H7 (cell line): ENCODE measurements around the gene TARDBP. TPM values are rescaled to one million over a fixed set of nuclear protein-coding genes. Genes with fewer than 3 reads are reported as not detected.
"Not testable (repeated sequence)": the region's sequence is repeated elsewhere in the genome, so short reads cannot be mapped to it uniquely, and the experiment has no call there.

Experiments
- DNase-seq: peaks from one replicate; pipeline ENCODE4 v3.0.0; 2012
- H3K27me3 ChIP-seq: 2 replicates; pipeline ENCODE4 v1.6.0; 2011; ENCODE audit warnings: mild to moderate bottlenecking, low read length; ENCODE audit not compliant: control insufficient read depth, insufficient read depth
- H3K36me3 ChIP-seq: replicated peaks from 2 replicates; pipeline ENCODE4 v1.5.1; 2011; ENCODE audit warnings: low read length; ENCODE audit not compliant: control insufficient read depth, insufficient read depth
- H3K4me3 ChIP-seq: 2 replicates; pipeline ENCODE4 v1.5.1; 2011; ENCODE audit warnings: low read depth, mild to moderate bottlenecking, control low read depth, low read length, moderate library complexity; ENCODE audit not compliant: insufficient read depth
- total RNA-seq: library from RNA; depleted of rRNA; stranded (reverse); fragments of >200 nt; shearing (Covaris generic); gene quantifications from 2 replicates; pipeline ENCODE4 v1.2.3, GENCODE V29; 2014

Gene TARDBP
- total RNA-seq, 1 experiment from 2014 or later: 91.4 TPM

DNA sequence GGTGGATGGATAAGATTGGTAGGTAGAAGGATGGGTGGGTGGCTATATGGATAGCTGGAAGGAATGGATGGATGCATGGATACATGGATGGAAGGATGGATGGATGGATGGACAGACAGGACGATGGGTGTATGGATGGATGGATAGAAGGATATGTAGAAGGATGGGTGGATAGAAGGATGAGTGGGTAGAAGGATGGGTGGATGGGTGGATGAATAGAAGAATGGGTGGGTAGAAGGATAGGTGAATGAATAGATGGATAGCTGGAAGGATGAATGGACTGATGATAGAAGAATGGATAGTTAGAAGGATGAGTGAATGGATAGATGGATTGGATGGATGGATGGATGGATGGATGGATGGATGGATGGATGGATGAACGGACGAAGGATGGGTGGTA lies 29.6 kb downstream of the TARDBP start:
- H3K27me3 ChIP-seq: no peaks in the 10 kb centered on the region; the same call in 1 of the 2 replicates
- no peak for DNase-seq
- H3K4me3 ChIP-seq: no peak overlapping the region

DNA sequence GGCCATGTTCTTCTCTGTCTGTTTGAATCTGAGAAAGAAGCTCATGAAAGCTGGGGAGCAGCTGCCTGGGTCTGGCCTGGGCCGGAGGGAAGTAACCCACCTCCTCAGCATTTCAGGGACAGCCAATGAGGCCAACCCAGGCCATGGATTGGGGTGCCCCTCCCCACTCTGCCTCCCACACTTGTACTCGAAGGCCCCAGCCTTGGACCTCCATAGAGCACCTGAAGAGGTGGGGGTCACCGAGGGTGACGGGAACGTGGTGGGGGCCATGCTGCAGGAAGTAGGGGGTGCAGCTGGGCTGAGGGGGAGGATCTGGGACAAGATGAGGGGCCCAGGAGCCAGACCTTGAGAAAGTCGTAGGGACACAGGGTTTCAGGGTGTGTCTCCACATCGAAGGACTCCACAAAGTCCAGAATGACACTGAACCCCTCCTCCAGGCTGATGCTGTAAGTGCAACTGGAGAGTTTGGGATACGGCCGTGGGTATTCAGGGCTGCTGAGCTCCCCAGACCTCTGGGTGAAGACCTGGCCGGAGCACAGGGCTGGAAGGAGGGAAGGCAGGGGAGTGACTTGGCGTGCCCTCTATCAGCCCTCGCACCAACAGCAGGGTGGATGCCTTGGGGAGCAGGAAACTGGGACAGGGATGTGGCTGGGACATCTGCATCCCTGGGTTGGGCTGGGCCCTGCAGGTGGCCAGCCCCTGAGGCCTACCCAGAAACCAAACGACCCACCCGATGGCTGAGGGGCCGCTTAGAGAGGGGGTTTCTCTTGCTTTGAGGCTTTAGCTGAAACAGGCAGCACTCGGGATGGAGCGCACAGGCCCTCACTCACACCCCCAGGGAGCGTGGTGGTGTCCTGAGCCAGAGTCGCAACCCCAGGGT lies 30.8 kb downstream of the TARDBP start:
- no peaks in the 10 kb centered on the region; the same call in 1 of the 2 replicates for H3K27me3 ChIP-seq
- no peaks in the 10 kb centered on the region for H3K36me3 ChIP-seq
- H3K4me3 ChIP-seq: no peak overlapping the region
- peak; percentile 45 for DNase-seq

More for the DNA sequence above, 29.6 kb downstream of the TARDBP start:
- no peaks in the 10 kb centered on the region for H3K36me3 ChIP-seq

DNA sequence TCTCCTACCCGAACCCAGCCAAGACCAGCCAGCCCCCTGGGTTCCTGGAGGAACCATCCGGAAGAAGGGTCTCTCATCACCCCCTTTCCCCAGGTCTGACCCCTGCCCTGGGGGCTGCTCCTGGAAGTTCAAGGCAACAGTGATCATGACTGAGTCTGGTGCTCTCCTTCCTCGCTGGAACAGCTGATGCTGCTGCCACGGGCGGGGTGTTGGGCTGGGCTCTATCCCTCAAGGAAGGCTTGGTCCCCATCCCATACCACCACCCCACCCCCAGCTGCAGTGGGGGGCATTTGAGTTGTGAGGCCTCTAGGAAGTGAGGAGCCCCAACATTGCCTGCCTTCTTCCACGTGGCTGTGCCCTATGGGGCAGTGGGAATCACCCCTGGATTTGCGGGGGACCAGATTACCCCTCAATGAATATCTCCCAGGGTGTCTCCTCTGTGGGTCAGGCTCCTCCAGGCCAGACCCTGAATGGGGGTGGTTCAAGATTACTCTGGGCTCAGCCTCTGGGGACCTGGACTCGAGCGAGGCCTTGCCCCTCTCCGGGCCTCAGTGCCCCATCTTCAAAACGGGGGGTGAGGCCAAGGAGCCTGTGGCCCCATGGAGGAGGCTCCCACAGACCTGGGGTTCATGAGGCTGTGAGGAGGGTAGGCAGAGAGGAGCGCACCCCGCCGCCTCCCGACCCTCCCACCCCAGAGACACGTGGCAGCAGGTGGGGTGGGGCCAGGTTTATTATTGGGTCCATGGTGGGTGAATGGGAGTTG lies 31.8 kb downstream of the TARDBP start:
- no peak overlapping the region for H3K4me3 ChIP-seq
- H3K27me3 ChIP-seq: no peaks in the 10 kb centered on the region
- H3K36me3 ChIP-seq: no peaks in the 10 kb centered on the region
- peak; percentile 44 for DNase-seq

DNA sequence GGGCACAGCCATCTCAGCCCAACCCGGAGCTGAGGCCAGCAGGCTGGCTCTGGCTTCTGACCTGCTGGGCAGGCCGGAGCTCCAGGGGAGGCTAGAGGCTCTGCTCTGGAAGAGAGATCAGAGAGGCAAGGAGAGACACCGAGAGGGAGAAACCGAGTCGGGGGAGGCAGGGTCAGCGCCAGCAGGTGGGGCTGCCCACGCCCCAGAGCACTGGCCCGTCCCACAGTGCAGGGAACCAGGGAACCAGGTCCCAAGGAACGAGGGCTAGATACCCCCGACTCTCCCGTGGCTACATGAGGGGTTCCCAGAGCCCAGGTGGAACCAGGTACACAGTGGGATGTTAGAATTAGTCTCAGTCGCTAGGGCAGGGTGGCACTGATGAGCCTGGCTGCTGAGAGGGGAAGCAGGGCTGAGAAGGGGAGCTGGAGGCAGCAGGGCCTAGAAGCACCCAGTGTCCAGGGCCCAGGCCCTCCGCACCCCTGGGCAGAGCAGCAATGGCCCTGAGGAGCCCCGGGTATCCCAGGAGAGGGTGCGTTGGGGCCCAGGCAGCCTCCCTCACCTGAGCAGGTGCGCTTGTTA lies 32.5 kb downstream of the TARDBP start:
- Histone ChIP-seq H3K4me3 (no peak overlapping the region), H3K36me3 (no peaks in the 10 kb centered on the region), H3K27me3 (no peaks in the 10 kb centered on the region)
- DNase-seq: no peak

DNA sequence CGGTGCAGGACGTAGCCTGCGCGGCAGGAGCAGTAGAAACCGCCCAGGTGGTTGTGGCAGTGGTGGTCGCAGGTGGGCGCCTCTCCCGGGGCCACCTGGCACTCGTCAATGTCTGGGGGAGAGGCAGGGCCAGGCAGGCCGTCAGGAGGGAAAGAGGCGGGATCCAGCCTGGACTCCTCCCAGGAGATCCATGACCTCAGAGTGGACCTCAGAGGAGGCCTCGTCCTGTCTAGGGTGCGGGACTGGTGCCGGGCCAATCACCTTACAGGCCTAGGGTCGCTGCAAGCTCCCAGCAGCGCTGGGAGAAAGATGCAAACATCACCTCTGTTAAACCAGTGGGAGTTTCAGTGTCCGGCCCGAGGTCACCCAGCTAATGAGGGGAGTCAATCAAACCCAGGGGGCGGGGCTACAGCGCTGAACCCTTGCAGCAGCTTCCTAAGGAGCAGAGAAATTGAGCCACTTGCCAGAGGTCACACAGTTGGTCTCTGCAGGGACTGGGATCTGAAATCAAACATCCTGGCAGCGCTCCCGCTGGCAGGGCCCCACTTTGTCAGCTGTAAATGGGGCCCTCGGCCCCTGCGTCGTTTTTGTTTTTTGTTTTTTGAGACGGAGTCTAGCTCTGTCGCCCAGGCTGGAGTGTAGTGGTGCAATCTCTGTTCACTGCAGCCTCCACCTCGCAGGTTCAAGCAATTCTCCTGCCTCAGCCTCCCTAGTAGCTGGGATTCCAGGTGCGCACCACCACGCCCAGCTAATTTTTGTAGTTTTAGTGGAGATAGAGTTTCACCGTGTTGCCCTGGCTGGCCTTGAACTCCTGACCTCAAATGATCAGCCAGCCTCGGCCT lies 33.2 kb downstream of the TARDBP start:
- Histone ChIP-seq H3K4me3 (no peak overlapping the region), H3K27me3 (no peaks in the 10 kb centered on the region), H3K36me3 (no peaks in the 10 kb centered on the region)
- peak; percentile 92 for DNase-seq

DNA sequence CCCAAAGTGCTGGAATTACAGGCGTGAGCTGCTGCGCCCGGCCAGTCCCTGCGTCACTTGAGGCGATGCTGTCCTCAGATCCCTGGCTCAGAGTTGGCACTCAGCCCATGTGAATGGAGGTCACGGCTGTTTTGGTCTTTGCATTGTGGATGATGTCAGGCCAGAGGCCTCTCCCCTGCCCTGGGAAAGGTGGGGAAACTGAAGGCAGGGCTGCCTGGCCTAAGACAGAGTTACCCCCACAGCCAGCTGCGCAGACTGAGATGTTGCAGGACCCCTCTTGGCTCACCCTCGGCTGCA lies 33.8 kb downstream of the TARDBP start:
- peak; percentile 35 for DNase-seq
- Histone ChIP-seq H3K27me3 (no peaks in the 10 kb centered on the region), H3K36me3 (no peaks in the 10 kb centered on the region), H3K4me3 (no peak overlapping the region)

DNA sequence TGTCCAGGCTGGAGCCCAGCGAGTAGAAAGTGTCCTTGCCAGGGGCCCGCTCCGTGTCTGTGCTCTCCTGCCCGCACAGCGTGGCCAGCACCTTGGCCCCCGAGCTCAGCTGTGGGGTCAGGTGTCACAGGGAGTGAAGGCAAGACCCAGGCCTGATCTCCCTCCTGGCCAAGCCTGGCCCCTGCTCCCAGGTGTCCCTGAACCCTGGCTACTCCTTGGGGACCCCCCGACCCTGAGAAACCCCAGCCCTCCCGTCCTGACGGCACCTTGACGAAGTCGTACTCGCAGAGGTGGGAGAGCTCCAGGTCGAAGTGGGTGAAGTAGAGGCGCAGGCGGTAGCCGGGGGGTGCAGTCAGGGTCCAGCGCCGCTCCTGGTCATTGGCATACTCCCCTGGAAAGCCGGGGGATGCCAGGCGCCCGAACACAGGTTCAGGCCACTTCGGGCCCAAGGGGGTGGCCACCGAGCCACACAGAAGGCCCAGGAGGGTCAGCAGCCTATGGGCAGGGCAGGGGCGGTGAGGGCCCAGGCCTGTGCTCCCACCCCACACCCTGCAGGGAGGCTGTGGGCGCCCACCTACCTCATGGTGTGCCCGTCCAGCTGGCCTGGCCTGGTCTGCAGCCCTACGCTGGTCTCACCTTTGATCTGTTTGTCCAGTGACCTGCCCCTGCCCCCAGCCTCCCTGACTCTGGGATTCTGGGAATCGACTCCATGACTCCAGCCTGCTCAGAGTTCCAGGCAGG lies 34.3 kb downstream of the TARDBP start, which contains the start of gene MASP2:
Gene MASP2 (minus strand): TSS at position 615 of the 741 bp plus-strand sequence. CDS start 32 bp downstream, at position 583.
- no peaks in the 10 kb centered on the region for H3K27me3 ChIP-seq
- no peaks in the 10 kb centered on the region for H3K36me3 ChIP-seq
- no peak within 1 kb of the TSS for H3K4me3 ChIP-seq
- peak; percentile 50 for DNase-seq

DNA sequence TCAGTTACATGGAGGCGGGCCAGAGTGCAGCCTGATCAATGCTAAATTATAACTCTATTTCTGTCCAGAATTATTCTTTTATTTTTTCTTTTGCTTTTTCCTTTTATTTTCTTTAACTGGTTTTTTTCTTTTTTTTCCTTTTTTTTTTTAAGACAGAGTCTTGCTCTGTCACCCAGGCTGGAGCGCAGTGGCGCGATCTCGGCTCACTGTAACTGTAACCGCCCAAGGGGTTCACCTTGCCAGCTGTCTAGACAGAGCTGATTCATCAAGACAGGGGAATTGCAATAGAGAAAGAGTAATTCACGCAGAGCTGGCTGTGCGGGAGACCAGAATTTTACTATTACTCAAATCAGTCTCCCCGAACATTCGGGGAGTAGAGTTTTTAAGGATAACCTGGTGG lies 38.7 kb downstream of the TARDBP start:
- H3K27me3 ChIP-seq, H3K4me3 ChIP-seq, H3K36me3 ChIP-seq, DNase-seq: not testable (repeated sequence)

DNA sequence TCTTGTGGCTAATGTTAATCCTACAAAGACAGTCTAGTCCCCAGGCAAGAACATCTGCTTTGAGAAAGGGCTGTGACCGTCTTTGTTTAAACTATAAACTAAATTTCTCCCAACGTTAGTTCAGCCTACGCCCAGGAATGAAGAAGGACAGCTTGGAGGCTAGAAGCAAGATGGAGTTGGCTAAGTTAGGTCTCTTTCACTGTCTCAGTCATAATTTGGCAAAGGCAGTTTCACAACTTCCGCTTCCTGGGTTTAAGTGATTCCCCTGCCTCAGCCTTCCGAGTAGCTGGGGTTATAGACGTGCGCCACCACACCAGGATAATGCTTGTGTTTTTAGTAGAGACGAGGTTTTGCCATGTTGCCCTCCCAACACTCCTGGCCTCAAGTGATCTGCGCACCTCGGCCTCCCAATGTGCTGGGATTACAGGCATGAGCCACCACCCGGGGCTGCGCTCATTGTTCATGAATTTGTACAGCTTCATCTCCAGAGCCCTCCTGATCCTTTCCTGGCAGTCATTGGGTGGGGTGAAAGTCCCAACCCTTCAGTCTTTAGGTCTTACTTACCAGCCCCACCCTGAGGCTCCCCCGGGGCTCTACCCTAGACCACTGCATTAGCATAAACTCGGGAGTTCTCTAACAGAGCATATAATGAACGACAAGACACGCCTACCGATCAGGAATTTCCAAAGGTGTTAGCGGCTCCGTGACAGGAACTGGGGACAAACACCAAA lies 39.5 kb downstream of the TARDBP start:
- DNase-seq: peak; percentile 39
- Histone ChIP-seq H3K4me3 (no peak overlapping the region), H3K27me3 (no peaks in the 10 kb centered on the region), H3K36me3 (peaks cover 9% of the 10 kb centered on the region)

DNA sequence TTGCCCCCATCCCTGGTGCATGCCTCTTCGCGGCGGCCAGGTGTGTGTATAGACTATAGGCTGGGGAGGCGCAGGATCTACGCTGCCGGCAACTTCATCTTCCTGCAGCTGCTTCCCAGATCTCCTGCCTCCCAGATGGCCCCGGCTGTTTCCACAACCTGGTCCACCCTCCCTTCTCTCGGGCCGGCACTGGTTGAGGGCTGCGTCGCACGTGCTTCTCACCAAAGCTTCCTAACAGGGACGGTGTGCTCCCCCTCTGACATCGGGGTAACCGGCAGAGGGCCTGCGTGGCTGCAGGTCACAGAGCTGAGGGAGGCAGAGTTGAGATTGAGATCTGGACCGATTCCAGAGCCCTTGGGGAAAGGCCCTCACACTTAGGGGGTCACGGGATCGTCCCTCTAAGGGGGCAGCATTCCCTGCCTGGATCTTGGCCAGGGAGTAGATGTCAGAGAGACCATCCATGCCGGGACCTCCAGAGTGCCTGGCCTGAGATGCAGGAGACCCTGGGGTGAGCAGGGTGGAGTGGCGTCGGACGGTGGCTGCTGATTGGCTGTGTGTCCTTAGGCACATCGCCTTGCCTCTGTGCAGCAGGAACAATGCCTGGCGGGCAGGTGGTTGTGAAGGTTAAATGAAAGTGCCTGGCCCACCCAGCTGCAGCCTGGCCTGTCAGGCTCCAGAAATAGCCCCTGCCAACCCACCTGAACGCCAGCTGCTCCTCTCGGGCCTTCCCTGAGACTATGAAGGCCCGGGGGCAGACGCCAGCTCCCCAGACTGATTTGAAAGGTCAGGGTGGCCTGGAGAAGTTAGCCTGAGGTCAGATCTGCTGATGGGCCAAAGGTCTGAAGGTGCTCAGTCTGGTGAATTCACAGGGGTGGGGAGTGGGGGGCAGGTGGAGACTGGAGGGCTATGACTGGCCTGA lies 40.6 kb downstream of the TARDBP start:
- peaks cover 14% of the 10 kb centered on the region for H3K36me3 ChIP-seq
- no peaks in the 10 kb centered on the region for H3K27me3 ChIP-seq
- DNase-seq: peak; percentile 84
- no peak overlapping the region for H3K4me3 ChIP-seq

DNA sequence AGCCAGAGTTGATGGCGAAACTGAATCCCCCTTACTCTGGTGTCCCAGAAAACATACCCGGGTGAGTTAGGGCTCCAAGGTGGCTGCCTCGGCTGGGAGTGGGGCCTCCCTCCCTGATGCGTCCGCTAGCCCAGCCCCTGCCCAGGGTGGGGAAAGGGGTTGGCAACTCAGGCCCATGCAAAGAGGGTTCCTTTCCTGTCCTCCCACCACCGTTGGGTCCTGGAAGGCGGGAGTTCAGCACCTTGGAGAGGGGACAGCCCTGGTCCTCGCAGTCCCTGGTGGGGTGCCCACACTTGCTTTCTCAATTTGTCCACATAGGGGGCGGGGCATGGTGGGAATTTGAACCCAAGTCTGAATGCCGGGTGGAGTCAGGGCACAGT lies 41.3 kb downstream of the TARDBP start:
- no peak overlapping the region for H3K4me3 ChIP-seq
- H3K27me3 ChIP-seq: no peaks in the 10 kb centered on the region
- DNase-seq: peak; percentile 93
- H3K36me3 ChIP-seq: peaks cover 14% of the 10 kb centered on the region

DNA sequence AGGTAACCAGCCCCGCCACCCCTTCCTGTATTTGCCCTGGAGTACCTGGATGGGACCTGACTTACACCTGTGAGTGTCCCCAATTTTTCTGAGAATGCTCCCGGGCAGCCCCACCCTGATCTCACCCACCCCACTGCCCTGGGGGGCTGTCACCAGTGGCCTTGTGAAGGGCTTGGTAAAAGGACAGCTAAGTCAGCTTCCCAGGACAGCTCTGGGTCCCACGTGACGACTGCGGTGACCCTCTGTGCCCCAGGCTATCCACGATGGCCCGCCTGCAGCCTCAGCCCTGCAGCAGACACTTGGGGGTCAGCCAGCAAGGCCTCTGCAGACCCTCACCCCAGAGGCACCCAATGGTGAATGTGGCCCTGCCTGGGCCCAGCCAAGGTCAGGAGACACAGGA lies 41.7 kb downstream of the TARDBP start:
- no peak for DNase-seq
- Histone ChIP-seq H3K36me3 (peaks cover 14% of the 10 kb centered on the region), H3K4me3 (no peak overlapping the region), H3K27me3 (no peaks in the 10 kb centered on the region)
